Panc1 (cell line): ENCODE data around the gene ATE1.
"Not testable (repeated sequence)": the region's sequence is repeated elsewhere in the genome, so short reads cannot be mapped to it uniquely, and the experiment has no call there.

Experiments used
- POLR2AphosphoS5 ChIP-seq: IDR thresholded peaks from 2 replicates; pipeline ENCODE4 v1.6.1; 2012; ENCODE audit warnings: mild to moderate bottlenecking, low read depth, low read length, moderate library complexity
- TF ChIP-seq, protein P1 (sequence below): fragments of 450-650 bp; IDR thresholded peaks from 2 replicates; pipeline ENCODE4 v1.5.1; 2017; ENCODE audit warnings: mild to moderate bottlenecking

DNA sequence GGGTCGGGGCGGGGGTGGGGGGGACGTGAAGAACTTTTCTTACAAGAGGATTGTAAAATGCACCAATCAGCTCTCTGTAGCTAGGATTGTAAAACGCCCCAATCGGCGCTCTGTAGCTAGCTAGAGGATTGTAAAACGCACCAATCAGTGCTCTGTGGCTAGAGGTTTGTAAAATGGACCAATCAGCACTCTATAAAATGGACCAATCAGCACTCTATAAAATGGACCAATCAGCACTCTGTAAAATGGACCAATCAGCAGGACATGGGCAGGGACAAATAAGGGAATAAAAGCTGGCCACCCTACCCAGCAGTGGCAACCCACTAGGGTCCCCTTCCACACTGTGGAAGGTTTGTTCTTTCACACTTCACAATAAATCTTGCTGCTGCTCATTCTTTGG is 9.0 kb downstream of the ATE1 start:
- TF ChIP-seq, protein P1, sequence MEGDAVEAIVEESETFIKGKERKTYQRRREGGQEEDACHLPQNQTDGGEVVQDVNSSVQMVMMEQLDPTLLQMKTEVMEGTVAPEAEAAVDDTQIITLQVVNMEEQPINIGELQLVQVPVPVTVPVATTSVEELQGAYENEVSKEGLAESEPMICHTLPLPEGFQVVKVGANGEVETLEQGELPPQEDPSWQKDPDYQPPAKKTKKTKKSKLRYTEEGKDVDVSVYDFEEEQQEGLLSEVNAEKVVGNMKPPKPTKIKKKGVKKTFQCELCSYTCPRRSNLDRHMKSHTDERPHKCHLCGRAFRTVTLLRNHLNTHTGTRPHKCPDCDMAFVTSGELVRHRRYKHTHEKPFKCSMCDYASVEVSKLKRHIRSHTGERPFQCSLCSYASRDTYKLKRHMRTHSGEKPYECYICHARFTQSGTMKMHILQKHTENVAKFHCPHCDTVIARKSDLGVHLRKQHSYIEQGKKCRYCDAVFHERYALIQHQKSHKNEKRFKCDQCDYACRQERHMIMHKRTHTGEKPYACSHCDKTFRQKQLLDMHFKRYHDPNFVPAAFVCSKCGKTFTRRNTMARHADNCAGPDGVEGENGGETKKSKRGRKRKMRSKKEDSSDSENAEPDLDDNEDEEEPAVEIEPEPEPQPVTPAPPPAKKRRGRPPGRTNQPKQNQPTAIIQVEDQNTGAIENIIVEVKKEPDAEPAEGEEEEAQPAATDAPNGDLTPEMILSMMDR, result not testable (repeated sequence)
- TF ChIP-seq POLR2AphosphoS5, result not testable (repeated sequence)
